GM21447 (cell line): Measurements from ENCODE around the gene ONECUT3.

ENCODE experiments used
- ATAC-seq: cut with Tn5 transposase; IDR thresholded peaks from one replicate; pipeline ENCODE4 v1.9.1; 2021; ENCODE audit not compliant: unreplicated experiment

ONECUT3 gene

DNA sequence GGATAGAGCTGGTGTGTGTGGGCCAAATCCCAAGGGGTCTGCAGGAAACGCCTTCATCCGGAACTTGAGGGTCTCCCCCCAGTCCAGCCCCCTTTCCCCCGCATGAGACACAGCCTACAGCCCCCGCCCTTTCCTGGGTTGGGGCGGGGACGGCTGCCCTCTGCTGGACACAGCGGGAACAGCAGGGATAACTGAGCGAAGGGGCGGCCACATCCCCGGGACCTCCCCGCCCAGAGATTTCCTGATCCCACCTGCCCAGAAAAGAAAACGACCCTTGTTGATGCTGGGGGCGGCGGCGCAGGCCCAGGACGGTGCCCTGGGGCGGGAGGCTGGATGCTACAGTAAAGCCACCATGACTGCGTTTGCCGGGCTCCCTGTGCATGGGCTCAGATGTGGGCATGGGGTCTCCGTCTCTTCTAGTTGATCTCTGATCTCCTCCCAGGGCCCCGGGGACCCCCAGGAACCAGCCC, 14.2 kb downstream of the ONECUT3 start:
- ATAC-seq: no peak

DNA sequence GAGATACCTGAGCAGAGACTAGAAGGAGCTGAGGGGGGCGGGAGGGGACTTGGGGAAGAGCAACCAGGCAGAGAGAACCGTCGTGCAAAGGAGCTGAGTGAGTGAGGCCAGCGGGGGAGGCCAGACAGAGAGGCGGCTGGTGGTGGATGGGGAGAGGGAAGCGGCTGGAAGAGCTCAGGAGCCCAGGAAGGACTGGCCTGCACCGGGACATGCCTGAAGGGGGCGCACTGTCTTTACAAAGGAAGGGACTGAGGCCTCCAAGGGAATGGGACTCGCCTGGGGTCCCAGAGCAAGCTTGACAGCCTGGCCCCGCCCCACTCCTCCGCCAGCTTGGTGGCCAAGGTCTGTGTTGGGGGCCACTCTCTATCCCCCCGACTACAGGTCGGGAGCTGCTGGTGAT, 14.9 kb downstream of the ONECUT3 start:
- no peak for ATAC-seq

DNA sequence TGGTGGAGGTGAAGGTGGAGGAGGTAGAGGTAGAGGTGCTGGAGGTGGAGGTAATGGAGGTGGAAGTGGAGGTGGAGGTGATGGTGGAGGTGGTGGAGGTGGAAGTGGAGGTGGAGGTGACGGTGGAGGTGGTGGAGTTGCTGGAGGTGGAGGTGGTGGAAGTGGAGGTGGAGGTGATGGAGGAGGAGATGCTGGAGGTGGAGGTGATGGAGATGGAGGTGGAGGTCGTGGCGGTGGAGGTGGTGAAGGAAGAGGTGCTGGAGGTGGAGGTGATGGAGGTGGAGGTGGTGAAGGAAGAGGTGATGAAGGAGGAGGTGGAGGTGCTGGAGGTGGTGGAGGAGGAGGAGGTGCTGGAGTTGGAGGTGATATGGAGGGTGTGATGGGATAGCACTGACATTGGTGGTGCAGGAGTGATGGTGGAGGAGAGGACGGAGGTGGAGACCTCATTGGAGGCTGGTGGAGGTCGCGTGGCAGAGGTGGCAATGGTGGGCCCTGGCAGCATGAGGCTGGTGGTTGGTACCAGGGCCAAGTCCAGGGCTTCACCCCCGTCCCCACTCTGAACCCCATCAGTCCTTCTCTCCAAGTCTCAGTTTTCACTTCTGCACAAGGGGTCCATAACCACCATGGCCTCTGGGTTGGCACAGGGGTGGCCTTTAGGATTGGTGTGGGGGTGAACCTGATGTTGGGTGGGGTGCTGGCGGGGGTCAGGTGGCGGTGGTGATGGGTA, 15.8 kb downstream of the ONECUT3 start:
- no peak for ATAC-seq

DNA sequence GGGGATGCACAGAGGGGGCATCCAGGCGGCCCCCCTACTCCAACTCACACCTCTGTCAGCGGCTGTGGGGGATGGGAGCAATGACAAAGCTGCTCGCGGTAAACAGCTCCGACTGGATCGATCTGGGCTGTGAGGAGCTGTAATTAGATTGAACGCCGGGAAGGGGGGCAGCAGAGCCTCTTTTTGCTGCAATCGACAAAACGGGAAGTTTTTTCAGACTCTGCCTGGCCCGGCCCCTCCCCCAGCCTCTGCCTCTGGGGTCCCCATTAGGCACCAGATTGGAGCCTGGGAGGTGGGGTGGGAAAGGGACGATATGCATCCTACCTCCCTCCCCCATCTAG, 16.3 kb downstream of the ONECUT3 start:
- ATAC-seq: no peak

DNA sequence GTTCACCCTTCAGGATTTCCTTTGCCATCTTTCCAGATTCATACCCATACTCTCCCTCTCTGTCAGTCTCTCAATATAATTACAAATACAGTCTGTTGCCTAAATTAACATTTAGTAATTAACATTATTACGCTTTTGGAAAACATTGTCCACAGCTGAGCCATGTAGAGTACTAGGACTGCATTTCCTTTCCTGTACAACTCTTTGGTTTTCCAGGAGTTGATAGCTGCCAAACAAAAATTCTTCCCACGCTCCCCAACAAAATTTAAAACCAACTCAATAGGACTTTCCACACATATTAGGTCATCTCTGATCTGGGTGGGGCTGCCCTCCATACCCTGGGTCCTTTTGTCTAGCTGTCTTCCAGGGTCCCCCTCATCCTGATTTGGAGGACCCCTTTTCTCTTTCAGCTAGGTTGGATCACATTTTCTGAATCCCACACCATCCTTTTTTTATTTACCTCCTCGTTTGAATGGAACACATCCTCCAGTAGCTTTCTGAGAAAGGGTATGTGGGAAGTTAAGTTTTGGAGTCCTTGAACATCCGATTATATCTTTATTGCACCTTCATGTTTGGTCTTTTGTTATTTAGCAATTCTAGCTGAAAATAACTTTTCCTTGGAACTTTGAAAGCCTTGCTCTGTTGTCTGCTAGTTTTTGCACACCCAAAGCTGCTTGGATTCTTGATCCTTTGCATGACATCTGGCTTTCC, 17.7 kb downstream of the ONECUT3 start:
- no peak for ATAC-seq

DNA sequence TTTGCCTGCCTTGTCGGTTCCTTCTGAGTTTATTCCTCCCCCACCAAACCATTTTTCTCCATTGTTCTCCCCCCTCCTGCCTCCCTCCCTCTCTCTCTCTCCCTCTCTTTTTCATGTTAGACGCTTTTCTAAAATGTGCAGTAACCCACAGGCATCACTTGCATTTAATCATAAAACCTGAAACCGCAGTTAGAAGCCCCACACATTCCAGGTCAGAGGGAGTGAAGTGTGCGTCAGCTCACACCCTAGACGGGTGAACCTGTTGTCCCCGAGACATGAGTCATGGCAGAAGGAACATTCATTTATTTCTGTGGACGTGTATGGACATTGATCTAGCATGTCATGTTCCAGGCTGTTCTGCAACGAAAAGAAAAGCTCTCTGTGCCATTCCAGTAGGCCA, 19.9 kb downstream of the ONECUT3 start:
- ATAC-seq: no peak

DNA sequence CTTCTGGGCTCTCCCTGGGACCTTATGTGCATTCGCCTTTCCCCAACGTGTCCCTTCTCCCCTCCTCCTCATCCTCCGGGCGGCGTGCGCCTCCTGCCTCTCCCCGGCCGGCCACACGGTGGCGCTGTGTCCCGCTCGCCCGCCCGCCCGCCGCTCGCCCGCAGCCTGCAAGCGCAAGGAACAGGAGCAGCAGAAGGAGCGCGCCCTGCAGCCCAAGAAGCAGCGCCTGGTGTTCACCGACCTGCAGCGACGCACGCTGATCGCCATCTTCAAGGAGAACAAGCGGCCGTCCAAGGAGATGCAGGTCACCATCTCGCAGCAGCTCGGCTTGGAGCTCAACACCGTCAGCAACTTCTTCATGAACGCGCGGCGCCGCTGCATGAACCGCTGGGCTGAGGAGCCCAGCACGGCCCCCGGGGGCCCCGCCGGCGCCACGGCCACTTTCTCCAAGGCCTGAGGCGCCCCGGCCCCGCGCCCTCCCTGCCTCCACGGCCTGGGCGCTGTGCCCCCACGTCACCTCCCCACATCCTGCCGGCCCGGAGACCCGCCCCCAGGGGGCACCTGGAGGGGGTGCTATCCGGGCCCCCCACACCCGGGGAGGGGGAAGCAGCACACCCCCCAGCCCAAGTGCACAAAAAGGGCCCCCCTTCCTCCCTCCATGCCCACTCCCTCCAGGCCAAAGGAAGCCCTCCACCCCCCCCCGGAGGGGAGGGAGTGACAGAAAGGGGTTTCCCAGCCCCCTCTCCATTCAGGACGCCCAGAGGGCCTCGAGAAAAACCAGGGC, 21.9 kb downstream of the ONECUT3 start:
- ATAC-seq: no peak

DNA sequence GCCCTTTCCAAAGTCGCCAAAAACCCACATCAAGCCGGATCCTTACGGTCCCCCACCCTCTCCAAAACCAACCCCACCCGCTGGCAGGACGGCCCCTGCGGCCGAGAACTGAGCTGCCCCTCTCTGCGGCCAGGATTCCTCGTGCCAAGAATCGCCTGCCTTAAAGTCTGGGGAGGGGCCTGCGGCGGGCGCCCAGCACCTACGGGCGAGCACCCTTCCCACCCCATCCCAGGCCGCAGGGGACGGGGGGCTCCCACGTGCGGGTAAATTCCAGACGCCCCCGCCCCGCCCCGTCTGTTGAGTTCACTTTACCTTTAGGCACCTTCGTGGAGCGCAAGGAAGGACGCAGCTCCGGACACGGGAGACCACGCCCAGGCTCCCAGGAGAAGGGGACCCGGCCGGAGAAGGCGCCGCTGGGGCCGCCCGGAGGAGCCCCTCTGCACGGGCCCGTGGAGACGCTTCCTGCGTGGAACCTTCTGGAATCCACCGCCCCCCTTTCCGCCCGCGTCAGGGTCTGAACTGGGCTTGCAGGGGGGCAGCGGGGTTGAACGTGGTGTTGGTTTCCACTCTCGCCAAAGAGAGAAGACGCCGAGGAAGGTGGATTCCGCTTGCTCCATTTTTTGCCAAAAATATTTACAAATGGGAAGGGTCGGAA, 22.8 kb downstream of the ONECUT3 start:
- no peak for ATAC-seq

DNA sequence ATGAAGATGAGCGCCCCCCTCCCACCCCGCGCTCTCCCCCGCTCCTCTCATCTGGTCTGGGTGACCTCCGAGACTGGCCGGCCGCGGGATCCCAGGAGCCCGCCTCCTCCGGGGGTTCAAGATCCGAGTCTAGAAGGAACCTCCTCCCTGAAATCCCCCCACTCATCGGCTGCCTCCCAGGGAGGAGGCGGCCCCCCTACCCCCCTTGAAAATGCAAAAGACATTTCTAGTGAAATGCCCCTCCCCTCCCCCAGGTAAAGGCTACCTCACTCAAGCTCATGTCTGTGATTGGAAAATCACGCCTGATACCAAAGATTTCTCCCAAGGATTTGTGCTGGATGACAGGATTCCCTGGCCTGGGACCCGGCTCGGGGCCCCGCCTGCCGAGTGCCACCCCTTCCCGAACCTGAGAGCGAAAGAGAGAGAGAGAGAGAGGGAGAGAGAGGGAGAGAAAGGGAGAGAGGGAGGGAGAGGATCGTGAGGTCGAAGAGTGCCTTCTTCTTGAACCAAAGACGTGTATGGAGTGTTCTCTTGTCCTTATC, 23.4 kb downstream of the ONECUT3 start:
- no peak for ATAC-seq

DNA sequence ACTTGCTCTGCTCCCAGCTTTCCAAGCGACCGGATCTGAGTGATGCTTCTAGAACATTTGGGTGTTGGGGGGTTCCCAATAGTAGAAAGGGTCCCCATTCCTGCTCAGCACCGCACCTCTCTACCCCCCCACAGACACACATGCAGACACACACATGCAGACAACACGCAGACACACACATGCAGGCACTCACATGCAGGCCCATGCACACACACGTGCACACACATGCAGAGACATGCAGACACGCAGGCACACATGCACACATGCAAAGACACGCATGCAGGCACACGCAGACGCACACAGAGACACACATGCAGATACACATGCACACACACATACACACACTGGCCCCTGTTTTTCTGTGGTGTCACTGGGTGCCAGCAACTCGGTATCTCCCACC, 23.8 kb downstream of the ONECUT3 start:
- ATAC-seq: no peak

DNA sequence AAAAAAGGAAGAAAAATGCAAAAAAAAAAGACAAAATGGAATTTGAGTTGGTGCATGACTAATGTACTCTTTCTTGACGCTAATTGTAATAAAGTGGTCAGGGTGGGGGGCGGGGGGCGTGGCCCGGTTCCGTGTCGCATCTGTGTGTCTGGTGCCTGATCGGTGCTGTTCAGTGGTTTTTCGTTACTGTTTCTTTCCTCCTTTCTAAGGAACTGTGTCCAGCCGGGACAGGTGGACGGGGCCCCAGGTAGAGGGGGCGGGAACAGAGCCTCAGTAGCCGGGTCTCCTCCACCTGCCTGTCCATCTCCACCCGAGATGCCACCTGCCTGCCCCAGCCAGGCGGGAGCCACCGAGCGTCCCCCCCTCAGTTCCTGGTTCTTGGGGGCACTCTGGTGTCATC, 26.3 kb downstream of the ONECUT3 start:
- no peak for ATAC-seq

DNA sequence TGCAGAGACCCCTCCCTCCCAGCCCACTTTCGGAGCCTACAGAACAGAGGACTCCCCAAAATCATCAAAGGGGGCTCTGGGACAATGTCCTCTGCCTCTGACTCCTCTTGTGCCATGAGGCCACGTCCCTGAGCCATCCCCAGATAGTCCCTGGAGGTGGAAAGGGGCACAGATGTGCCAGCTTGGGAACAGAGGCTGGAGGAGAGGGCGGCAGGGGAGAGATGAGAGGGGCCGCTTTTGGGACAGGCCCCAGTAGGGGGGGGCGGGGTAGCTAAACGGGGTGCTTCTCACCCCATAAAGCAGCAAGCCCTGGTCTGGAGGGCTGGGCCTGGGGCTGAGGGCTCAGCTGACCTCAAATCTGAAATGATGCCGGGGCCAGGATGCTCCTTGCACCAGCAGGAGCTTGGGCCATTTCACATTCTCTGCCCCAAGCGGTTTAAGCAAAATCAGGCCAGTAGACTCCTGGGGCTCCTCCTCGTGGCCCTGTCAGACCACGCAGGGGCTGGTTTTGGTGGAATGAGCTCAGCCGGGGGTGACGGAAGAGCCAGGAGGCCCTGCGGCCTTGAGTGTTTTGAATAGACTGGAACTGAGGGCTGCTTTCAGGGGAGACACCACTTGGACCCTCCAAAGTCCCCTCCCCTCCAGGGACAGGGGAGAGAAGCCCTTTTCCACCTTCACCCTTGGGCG, 27.1 kb downstream of the ONECUT3 start:
- ATAC-seq: no peak

DNA sequence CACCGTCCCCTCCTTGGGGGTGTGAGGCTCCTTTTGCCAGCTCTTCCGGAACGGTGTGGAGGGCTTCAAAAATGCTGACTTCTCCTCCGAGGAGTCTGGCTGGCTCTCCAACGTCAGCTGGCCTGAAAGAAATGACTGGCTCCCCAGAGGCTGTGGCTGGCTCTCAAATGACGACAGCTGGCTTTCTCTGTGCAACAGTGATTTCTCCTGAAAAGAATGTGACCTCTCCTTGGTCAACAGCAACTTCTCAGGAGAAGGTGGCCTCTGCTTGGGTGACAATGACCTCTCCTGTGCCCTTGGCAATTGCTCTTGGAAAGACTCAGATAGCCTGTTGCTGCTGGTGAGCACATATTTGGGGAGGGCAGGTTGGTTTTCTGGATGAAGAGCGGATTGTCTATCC, 29.2 kb downstream of the ONECUT3 start:
- no peak for ATAC-seq

DNA sequence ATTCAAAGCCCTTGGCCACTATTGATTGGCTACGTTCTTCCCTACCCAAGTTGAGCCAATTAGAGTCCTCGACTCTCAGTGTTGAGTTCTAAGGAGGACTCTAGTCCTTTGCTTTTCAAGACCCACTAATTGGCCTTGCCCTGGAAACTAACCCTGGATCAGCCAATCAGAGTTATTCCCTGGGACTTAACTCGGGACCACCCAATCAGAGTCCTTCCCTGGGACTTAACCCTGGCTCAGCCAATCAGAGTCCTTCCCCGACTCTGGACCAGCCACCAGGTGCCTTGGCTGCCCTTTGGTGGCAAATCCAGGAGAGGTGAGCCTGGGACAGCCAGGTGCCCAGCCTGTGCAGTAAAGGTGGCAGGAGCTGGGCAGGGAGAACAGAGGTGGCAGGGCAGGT, 30.0 kb downstream of the ONECUT3 start:
- ATAC-seq: no peak

DNA sequence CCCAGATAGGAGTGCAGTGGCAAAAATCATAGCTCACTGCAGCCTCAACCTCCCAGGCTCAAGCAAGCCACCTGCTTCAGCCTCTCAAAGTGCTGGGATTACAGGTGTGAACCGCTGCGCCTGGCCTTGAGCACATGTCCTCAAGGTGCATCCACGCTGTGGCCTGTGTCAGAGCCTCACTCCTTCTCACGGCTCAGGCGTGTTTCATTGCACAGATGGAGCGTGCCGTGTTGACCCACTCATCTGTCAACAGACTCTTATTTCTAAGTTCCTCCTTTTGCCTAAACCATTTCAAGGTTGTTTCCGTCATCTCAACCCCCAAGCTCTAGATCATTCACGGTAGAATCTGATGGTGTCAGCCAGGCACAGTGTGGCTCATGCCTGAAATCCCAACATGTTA, 30.6 kb downstream of the ONECUT3 start:
- ATAC-seq: no peak

DNA sequence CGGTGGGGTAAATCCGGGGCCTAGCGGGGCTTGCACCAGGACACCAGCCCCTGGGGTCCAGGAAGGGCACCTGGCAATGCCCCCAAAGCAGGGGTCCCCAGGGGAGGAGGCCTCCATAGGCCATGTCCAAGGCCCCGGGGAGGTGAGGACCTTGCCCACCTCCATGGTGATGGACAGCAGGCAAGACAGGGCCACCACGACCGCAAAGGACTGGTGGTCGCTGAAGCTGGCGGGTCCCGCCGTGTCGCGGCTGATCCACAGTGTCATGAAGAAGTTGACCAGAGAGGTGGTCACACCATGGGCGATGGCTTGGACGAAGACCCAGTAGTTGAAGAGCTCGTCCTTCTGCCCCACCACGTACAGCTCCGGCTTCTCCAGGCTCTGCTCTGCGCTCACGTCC, 32.0 kb downstream of the ONECUT3 start:
- ATAC-seq: no peak

DNA sequence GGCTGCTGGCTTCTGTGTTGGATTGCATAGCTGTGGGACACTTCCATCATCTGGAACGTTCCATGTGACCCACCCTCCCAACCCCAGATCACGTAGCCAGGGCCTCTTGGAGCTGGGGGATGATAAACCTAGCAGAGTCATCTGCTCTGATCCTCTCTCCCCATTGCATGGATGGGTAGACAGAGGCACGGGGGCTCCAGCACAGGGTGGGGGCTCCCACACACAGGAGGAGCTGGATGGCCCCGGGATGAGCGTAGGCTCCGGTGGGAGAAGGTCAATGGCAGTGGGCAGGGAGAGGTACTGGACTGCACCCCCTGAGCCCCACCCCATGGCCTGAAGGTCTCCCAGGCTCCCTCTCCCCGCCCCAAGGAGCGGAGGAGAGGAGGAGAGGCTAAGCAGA, 33.4 kb downstream of the ONECUT3 start:
- ATAC-seq: no peak

DNA sequence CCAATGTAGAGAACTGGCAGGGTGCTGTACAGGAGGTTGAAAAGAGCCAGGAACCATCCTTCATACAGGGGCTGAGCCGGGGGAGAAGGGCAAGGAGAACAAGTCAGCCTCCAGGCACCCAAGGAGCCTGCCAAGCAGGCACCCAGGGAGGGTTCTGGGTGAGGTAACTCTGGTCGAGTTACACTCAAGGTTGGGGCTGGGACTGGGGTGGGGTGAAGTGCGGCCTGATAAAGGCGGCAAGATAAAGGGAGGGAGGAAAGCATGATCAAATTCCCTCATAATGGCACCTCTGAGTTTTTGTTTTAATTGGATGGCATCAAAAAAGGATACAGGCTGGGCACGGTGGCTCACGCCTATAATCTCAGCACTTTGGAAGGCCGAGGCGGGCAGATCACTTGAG, 33.8 kb downstream of the ONECUT3 start:
- ATAC-seq: no peak

DNA sequence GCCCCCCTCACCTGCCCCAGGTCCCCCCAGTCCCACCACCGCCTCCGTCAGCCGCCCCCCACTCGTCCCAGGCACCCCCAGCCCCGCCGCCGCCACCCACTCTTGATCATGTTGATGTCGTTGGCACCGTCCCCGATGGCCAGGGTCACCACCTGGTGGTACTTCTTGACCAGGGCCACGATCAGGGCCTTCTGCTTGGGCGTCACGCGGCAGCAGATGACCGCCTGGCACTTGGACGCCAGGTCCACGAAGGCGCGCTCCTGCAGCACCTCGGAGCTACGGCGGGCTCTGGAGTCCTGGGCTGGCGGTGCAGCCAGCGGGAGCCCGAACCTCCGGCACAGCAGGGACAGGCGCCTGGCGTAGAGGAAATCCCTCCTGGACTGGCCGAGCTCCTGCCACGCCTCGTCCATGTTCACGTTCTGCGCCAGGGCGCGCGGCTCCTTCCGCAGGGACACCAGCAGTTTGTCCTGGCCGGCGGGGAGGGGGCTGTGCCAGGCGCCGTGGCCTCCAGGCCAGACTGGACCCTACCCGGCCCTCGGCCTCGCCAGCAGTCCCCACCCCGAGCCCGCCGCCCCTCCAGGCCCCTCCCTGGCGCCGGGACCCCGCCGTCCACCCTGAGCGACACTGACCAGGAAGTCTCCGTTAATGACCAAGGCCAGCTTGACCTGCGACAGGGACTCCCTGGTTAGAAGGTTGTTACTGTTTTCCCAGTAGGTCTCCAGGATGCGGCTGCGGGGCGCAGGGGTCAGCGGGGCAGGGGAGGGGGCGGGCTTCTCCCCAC, 36.1 kb downstream of the ONECUT3 start:
- ATAC-seq: no peak
